ENCODE data around the gene AMFR. TPM values are rescaled to one million over a fixed set of nuclear protein-coding genes. Genes with fewer than 3 reads are reported as not detected.

Gene AMFR
- total RNA-seq, 1 donor from 2014 or later, result 133 TPM

GRCh38 chr16:56363781-56364565 is 61.4 kb downstream of the AMFR start:
- Histone ChIP-seq H3K4me3 (ENCODE audit: low read depth, low read length) (no peak overlapping the region), H3K27me3 (ENCODE audit: control insufficient read depth, insufficient read depth, low read length) (no peaks in the 10 kb centered on the region), H3K36me3 (ENCODE audit: control insufficient read depth, insufficient read depth, low read length) (peaks cover 2% of the 10 kb centered on the region)
- DNase-seq (ENCODE audit: low read depth), result no peak
- TF ChIP-seq CTCF (IDR thresholded peaks at IDR 0.05; ENCODE audit: insufficient read depth, low read length, poor library complexity, severe bottlenecking), result no peak

- DNase-seq (ENCODE audit: low read depth), result no peak
- Histone ChIP-seq H3K27me3 (ENCODE audit: control insufficient read depth, insufficient read depth, low read length) (no peaks in the 10 kb centered on the region), H3K36me3 (ENCODE audit: control insufficient read depth, insufficient read depth, low read length) (peaks cover 2% of the 10 kb centered on the region), H3K4me3 (ENCODE audit: low read depth, low read length) (no peak overlapping the region)
- no peak for TF ChIP-seq CTCF (IDR thresholded peaks at IDR 0.05; ENCODE audit: insufficient read depth, low read length, poor library complexity, severe bottlenecking)
These were observed 62.1 kb downstream of the AMFR start for GRCh38 chr16:56363181-56363716.

GRCh38 chr16:56362706-56363105 is 62.6 kb downstream of the AMFR start:
- DNase-seq (ENCODE audit: low read depth), result no peak
- no peaks in the 10 kb centered on the region for H3K27me3 ChIP-seq (ENCODE audit: control insufficient read depth, insufficient read depth, low read length)
- H3K4me3 ChIP-seq (ENCODE audit: low read depth, low read length), result no peak overlapping the region
- no peak for TF ChIP-seq CTCF (IDR thresholded peaks at IDR 0.05; ENCODE audit: insufficient read depth, low read length, poor library complexity, severe bottlenecking)
- H3K36me3 ChIP-seq (ENCODE audit: control insufficient read depth, insufficient read depth, low read length), result peaks cover 2% of the 10 kb centered on the region

GRCh38 chr16:56362057-56362655 is 63.2 kb downstream of the AMFR start:
- Histone ChIP-seq H3K27me3 (ENCODE audit: control insufficient read depth, insufficient read depth, low read length) (no peaks in the 10 kb centered on the region), H3K4me3 (ENCODE audit: low read depth, low read length) (no peak overlapping the region), H3K36me3 (ENCODE audit: control insufficient read depth, insufficient read depth, low read length) (peaks cover 2% of the 10 kb centered on the region)
- DNase-seq (ENCODE audit: low read depth), result no peak
- no peak for TF ChIP-seq CTCF (IDR thresholded peaks at IDR 0.05; ENCODE audit: insufficient read depth, low read length, poor library complexity, severe bottlenecking)

- Histone ChIP-seq H3K36me3 (ENCODE audit: control insufficient read depth, insufficient read depth, low read length) (peaks cover 2% of the 10 kb centered on the region), H3K27me3 (ENCODE audit: control insufficient read depth, insufficient read depth, low read length) (no peaks in the 10 kb centered on the region), H3K4me3 (ENCODE audit: low read depth, low read length) (no peak overlapping the region)
- TF ChIP-seq CTCF (IDR thresholded peaks at IDR 0.05; ENCODE audit: insufficient read depth, low read length, poor library complexity, severe bottlenecking), result no peak
- no peak for DNase-seq (ENCODE audit: low read depth)
These were observed 65.0 kb downstream of the AMFR start for GRCh38 chr16:56360117-56361008.

Measured in kidney epithelial cell (primary cell).